GM12878 (cell line): Measurements from ENCODE around the gene SWT1. TPM values are rescaled to one million over a fixed set of nuclear protein-coding genes. Genes with fewer than 3 reads are reported as not detected.
A peak's percentile ranks its signal among the peaks of the same experiment; 100 is the strongest.

Experiments used
- BCL11A ChIP-seq: IDR thresholded peaks from 2 replicates; pipeline ENCODE4 v1.6.1; 2011; ENCODE audit warnings: low read depth, low read length
- BRCA1 ChIP-seq: IDR thresholded peaks from 2 replicates; pipeline ENCODE4 v1.6.1; 2011; ENCODE audit warnings: low read depth, low read length, improper control_type of control experiment
- CBX5 ChIP-seq: sonication (generic); IDR thresholded peaks from 2 replicates; pipeline ENCODE4 v1.6.1; 2016; ENCODE audit warnings: low read depth, moderate library complexity, mild to moderate bottlenecking, inconsistent platforms
- CHD1 ChIP-seq: IDR thresholded peaks from 2 replicates; pipeline ENCODE4 v1.6.1; 2012; ENCODE audit warnings: low read depth, low read length, improper control_type of control experiment
- ESRRA ChIP-seq: IDR thresholded peaks from 2 replicates; pipeline ENCODE4 v1.6.1; 2012; ENCODE audit warnings: mild to moderate bottlenecking, low read length, improper control_type of control experiment
- IKZF1 ChIP-seq: fragments of 450-650 bp; conservative IDR thresholded peaks from 2 replicates; pipeline ENCODE4 v1.6.1; 2017; ENCODE audit warnings: antibody characterized with exemption, mild to moderate bottlenecking
- LARP7 ChIP-seq: fragments of 450-650 bp; IDR thresholded peaks from 2 replicates; pipeline ENCODE4 v1.6.1; 2017; ENCODE audit warnings: mild to moderate bottlenecking
- NFYB ChIP-seq: IDR thresholded peaks from 2 replicates; pipeline ENCODE4 v1.6.1; 2011; ENCODE audit warnings: low read depth, mild to moderate bottlenecking, low read length, improper control_type of control experiment, moderate library complexity; ENCODE audit not compliant: insufficient read depth
- NR2C1 ChIP-seq: fragments of 450-650 bp; IDR thresholded peaks from 2 replicates; pipeline ENCODE4 v1.6.1; 2017; ENCODE audit warnings: antibody characterized with exemption, mild to moderate bottlenecking, moderate library complexity
- NR2C2 ChIP-seq: IDR thresholded peaks from 2 replicates; pipeline ENCODE4 v1.6.1; 2011; ENCODE audit warnings: borderline replicate concordance, low read depth; ENCODE audit not compliant: control insufficient read depth, insufficient read length
- PAX5 ChIP-seq: IDR thresholded peaks from 2 replicates; pipeline ENCODE4 v1.6.1; 2011; ENCODE audit warnings: low read depth, low read length, borderline replicate concordance
- SIX5 ChIP-seq: IDR thresholded peaks from 2 replicates; pipeline ENCODE4 v1.6.1; 2011; ENCODE audit warnings: mild to moderate bottlenecking, low read depth, low read length, moderate library complexity; ENCODE audit not compliant: severe bottlenecking
- STAT1 ChIP-seq: fragments of 450-650 bp; conservative IDR thresholded peaks from 2 replicates; pipeline ENCODE4 v1.6.1; 2014; ENCODE audit warnings: antibody characterized with exemption, mild to moderate bottlenecking
- ZNF687 ChIP-seq: fragments of 450-650 bp; IDR thresholded peaks from 2 replicates; pipeline ENCODE4 v1.6.1; 2017; ENCODE audit warnings: mild to moderate bottlenecking, moderate library complexity
- ZSCAN29 ChIP-seq: fragments of 450-650 bp; IDR thresholded peaks from 2 replicates; pipeline ENCODE4 v1.6.1; 2017; ENCODE audit warnings: mild to moderate bottlenecking, moderate library complexity
- polyA plus RNA-seq, 11 experiments: library from polyadenylated mRNA; depleted of rRNA in 4 of 11; unstranded in 6 of 11; stranded (reverse) in 5 of 11; fragments of >200 nt; fragmentation: Nextera tagmentation in 4 of 11; fragmentation: Illumina TruSeq in 1 of 11; extraction: Ambion mirVana in 4 of 11; extraction: Trizol in 1 of 11; gene quantifications; 1 replicate in 1 of 11; 2 replicates in 10 of 11; pipeline versions ENCODE4 v1.2.1 to v1.2.3, GENCODE V29; 2011 to 2016; ENCODE audit warnings: inconsistent platforms in 2 of 11, missing spikeins in 2 of 11, low read depth in 1 of 11
- total RNA-seq, 4 experiments: library from RNA; depleted of rRNA in 3 of 4; stranded (reverse); fragments of >200 nt in 3 of 4; fragmentation: Illumina TruSeq in 1 of 4; extraction: Trizol in 1 of 4; gene quantifications; 2 replicates each; pipeline versions ENCODE4 v1.2.1 to v1.2.3, GENCODE V29; 2013 to 2021
- TF ChIP-seq, protein P1 (sequence below): IDR thresholded peaks from 2 replicates; pipeline ENCODE4 v1.6.1; 2012; ENCODE audit warnings: low read depth, low read length, improper control_type of control experiment

SWT1 gene
- total and polyA plus RNA-seq, 10 of the 15 experiments (the other 5 are each of a cell fraction or from before 2014, with no cell fraction given): 1.0 to 4.2 (median 2.6) TPM

- TF ChIP-seq NFYB (peak; percentile 94), CBX5 (no peak), NR2C2 (no peak), ZSCAN29 (no peak), IKZF1 (peak; percentile 48), ESRRA (no peak), SIX5 (no peak), ZNF687 (no peak), LARP7 (no peak), BCL11A (no peak), PAX5 (no peak), CHD1 (0 out of 2 replicates have a peak, but pooled peaks have one; percentile 69), NR2C1 (no peak), BRCA1 (0 out of 2 replicates have a peak, but pooled peaks have one; percentile 26), STAT1 (no peak)
- TF ChIP-seq, protein P1, sequence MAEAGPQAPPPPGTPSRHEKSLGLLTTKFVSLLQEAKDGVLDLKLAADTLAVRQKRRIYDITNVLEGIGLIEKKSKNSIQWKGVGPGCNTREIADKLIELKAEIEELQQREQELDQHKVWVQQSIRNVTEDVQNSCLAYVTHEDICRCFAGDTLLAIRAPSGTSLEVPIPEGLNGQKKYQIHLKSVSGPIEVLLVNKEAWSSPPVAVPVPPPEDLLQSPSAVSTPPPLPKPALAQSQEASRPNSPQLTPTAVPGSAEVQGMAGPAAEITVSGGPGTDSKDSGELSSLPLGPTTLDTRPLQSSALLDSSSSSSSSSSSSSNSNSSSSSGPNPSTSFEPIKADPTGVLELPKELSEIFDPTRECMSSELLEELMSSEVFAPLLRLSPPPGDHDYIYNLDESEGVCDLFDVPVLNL: no peak
Measured at GRCh38 chr1:185316163-185317033, 159.4 kb downstream of the SWT1 start (continued).
